ENCODE data around the gene BRMS1.

The BRMS1 gene

DNA sequence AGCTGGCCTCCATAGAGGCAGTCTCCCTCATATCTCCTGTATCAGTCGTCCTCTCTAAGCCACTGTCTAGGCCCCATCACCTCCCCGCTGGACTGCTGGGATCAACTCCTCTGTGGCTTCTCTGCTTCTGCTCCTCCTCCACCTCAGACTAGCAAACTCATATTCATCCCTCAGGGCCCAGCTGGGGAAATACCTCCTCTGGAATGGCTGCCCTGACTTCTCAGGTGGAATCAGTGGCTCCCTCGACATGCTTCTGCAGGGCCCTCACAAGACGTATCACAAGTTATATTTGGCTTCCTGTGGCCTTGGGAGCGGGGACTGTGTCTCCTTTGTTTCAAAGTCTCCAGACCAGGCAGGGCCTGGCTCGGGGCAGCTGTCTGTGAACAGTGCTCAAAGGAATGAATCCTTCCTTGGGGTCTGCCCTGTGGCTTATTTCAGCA is 16.6 kb upstream of the BRMS1 start:
- no peak for TF ChIP-seq EP300 (IDR thresholded peaks at IDR 0.05; ENCODE audit: borderline replicate concordance)
- TF ChIP-seq TEAD4 (IDR thresholded peaks at IDR 0.05): no peak
- no peak for TF ChIP-seq FOXM1 (IDR thresholded peaks at IDR 0.05; ENCODE audit: borderline replicate concordance, low read depth)
- no peak for TF ChIP-seq TAF1 (IDR thresholded peaks at IDR 0.05; ENCODE audit: low read depth)
- no peak for TF ChIP-seq ZBTB7A (IDR thresholded peaks at IDR 0.05; ENCODE audit: low read depth)
- TF ChIP-seq NFIC (IDR thresholded peaks at IDR 0.05): no peak
- no peak for TF ChIP-seq YY1 (IDR thresholded peaks at IDR 0.05; ENCODE audit: low read depth)
- TF ChIP-seq RAD21 (IDR thresholded peaks at IDR 0.05; ENCODE audit: low read depth): no peak
- no peak for TF ChIP-seq CREB1 (IDR thresholded peaks at IDR 0.05; ENCODE audit: low read depth)
- TF ChIP-seq CEBPB (IDR thresholded peaks at IDR 0.05): no peak
- no peak for TF ChIP-seq TCF12 (IDR thresholded peaks at IDR 0.05; ENCODE audit: low read depth)
- TF ChIP-seq, protein P1, sequence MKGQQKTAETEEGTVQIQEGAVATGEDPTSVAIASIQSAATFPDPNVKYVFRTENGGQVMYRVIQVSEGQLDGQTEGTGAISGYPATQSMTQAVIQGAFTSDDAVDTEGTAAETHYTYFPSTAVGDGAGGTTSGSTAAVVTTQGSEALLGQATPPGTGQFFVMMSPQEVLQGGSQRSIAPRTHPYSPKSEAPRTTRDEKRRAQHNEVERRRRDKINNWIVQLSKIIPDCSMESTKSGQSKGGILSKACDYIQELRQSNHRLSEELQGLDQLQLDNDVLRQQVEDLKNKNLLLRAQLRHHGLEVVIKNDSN (IDR thresholded peaks at IDR 0.05): no peak
- no peak for TF ChIP-seq EGR1 (IDR thresholded peaks at IDR 0.05)
- TF ChIP-seq, protein P2, sequence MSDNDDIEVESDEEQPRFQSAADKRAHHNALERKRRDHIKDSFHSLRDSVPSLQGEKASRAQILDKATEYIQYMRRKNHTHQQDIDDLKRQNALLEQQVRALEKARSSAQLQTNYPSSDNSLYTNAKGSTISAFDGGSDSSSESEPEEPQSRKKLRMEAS (IDR thresholded peaks at IDR 0.05): no peak
- TF ChIP-seq, protein P3, sequence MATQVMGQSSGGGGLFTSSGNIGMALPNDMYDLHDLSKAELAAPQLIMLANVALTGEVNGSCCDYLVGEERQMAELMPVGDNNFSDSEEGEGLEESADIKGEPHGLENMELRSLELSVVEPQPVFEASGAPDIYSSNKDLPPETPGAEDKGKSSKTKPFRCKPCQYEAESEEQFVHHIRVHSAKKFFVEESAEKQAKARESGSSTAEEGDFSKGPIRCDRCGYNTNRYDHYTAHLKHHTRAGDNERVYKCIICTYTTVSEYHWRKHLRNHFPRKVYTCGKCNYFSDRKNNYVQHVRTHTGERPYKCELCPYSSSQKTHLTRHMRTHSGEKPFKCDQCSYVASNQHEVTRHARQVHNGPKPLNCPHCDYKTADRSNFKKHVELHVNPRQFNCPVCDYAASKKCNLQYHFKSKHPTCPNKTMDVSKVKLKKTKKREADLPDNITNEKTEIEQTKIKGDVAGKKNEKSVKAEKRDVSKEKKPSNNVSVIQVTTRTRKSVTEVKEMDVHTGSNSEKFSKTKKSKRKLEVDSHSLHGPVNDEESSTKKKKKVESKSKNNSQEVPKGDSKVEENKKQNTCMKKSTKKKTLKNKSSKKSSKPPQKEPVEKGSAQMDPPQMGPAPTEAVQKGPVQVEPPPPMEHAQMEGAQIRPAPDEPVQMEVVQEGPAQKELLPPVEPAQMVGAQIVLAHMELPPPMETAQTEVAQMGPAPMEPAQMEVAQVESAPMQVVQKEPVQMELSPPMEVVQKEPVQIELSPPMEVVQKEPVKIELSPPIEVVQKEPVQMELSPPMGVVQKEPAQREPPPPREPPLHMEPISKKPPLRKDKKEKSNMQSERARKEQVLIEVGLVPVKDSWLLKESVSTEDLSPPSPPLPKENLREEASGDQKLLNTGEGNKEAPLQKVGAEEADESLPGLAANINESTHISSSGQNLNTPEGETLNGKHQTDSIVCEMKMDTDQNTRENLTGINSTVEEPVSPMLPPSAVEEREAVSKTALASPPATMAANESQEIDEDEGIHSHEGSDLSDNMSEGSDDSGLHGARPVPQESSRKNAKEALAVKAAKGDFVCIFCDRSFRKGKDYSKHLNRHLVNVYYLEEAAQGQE (IDR thresholded peaks at IDR 0.05; ENCODE audit: low read depth): no peak

DNA sequence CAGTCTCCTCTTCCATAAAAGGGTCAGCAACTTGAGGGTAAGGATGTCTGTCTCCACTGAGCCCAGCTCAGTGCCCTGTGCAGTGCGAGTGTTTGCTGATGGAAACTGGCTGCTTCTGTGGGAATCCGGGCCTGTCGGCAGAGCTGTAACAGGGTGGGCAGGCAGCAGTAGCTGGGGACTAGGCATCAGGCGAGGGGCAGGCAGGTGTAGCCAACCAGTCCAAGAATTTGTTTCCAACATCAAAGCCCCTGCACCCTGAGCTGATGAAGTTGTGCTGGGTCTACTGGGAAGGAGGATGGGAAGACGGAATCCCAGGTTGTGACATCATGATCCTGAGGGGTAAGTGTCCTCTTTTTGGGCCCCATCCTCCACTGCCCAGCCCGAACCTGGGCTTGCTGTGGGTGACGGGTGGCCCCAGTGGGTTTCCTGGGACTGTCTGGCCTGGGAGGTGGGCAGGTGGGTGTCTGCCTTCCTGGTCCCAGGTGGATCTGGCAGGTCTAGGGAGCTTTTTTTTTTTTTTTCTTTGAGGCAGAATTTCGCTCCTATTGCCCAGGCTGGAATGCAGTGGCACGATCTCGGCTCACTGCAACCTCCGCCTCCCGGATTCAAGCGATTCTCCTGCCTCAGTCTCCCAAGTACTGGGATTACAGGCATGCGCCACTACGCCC is 15.6 kb upstream of the BRMS1 start:
- no peak for TF ChIP-seq CREB1 (IDR thresholded peaks at IDR 0.05; ENCODE audit: low read depth)

DNA sequence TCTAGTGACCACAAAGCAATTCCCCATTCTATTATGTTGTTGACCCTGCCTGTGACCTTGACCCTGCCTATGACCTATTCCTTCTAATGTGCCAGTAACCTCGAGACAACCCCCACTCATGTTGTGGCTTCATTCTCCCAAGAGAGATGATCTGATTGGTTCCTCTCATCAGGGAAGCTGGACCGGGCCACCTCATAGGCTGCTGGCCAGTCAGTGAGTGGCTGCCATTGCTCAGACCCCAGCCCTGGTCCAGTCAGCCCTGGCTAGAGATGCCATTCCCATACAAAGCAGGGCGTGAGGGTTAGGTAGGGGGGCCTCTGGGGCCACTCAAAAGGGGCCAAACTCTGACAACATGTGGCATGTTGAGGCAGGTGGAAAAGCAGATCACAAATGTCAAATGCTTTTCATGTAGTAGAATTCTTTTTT is 14.8 kb upstream of the BRMS1 start:
- TF ChIP-seq, protein P3 (IDR thresholded peaks at IDR 0.05; ENCODE audit: low read depth): no peak
- TF ChIP-seq TCF12 (IDR thresholded peaks at IDR 0.05; ENCODE audit: low read depth) (no peak), FOXM1 (IDR thresholded peaks at IDR 0.05; ENCODE audit: borderline replicate concordance, low read depth) (no peak), CEBPB (IDR thresholded peaks at IDR 0.05) (no peak), NFIC (IDR thresholded peaks at IDR 0.05) (no peak), RAD21 (IDR thresholded peaks at IDR 0.05; ENCODE audit: low read depth) (no peak), TAF1 (IDR thresholded peaks at IDR 0.05; ENCODE audit: low read depth) (no peak), ZBTB7A (IDR thresholded peaks at IDR 0.05; ENCODE audit: low read depth) (no peak), EGR1 (IDR thresholded peaks at IDR 0.05) (no peak), TEAD4 (IDR thresholded peaks at IDR 0.05) (no peak), EP300 (IDR thresholded peaks at IDR 0.05; ENCODE audit: borderline replicate concordance) (no peak), YY1 (IDR thresholded peaks at IDR 0.05; ENCODE audit: low read depth) (no peak), CREB1 (IDR thresholded peaks at IDR 0.05; ENCODE audit: low read depth) (no peak)
- TF ChIP-seq, protein P1 (IDR thresholded peaks at IDR 0.05): no peak
- TF ChIP-seq, protein P2 (IDR thresholded peaks at IDR 0.05): no peak

DNA sequence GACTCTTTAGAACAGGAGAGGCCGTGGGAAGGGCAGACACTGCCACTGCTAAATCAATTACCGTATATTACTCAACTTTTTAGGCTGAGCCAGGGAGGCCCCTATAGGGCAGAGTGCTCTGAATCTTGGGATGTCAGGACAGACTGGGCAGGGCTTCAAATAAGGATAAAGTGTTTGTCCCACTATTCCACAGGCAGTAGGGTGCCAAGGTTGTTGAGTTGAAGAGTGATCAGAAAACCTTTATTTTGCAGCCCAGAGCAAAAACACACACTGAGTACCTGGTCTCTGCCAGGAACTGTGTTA is 4.1 kb upstream of the BRMS1 start:
- no peak for TF ChIP-seq ZBTB7A (IDR thresholded peaks at IDR 0.05; ENCODE audit: low read depth)

DNA sequence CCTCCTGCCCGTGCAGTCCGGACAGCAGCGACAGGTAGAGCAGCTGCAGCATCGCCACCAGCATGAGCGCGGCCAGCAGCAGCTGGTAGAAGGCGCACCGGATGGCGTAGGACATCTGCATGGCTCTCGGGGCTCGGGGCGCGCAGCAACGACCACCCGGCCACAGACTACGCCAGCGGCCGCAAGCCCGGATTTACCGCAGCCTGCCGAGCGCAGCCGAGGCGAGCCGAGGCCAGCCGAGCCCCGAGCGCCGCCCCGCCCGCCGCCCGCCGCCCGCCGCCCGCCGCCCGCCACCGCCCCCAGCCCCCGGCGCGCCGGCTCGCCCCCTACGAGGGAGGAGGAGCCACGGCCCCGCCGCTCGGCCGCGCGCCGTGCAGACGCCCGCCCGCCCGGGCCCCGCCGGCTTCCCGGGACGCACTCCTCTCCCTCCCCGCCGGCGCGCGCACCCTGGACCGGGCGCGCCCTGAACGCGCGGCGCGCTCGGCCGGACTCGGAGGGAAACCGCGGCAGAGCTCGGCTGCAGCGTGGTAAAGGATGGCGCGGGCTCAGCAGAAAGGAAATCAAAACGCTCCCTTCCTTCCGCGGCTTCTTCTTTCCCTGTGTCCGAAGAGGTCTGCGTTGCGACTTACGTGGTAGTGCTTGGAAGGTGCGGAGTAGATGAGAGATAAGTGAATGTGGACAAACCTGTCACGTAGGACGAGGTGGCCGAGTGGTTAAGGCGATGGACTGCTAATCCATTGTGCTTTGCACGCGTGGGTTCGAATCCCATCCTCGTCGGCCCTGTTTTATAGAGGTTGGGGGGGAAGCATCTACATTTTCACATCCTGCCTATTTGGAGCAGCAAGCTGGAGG is 2.7 kb upstream of the BRMS1 start, which contains the start of gene B4GAT1:
Gene B4GAT1 (minus strand): TSS at position 205 of the 852 bp plus-strand sequence. CDS start 84 bp downstream, at position 121.
- no peak for TF ChIP-seq EGR1 (IDR thresholded peaks at IDR 0.05)
- peak; percentile 50; the same call in 1 of the 2 replicates for TF ChIP-seq TCF12 (IDR thresholded peaks at IDR 0.05; ENCODE audit: low read depth)
- TF ChIP-seq YY1 (IDR thresholded peaks at IDR 0.05; ENCODE audit: low read depth): peak; percentile 72
- peak; percentile 96 for TF ChIP-seq TEAD4 (IDR thresholded peaks at IDR 0.05)
- TF ChIP-seq, protein P1 (IDR thresholded peaks at IDR 0.05): peak; percentile 61; the same call in 1 of the 2 replicates
- TF ChIP-seq EP300 (IDR thresholded peaks at IDR 0.05; ENCODE audit: borderline replicate concordance): peak; percentile 57; the same call in 1 of the 2 replicates
- no peak for TF ChIP-seq FOXM1 (IDR thresholded peaks at IDR 0.05; ENCODE audit: borderline replicate concordance, low read depth)
- TF ChIP-seq, protein P3 (IDR thresholded peaks at IDR 0.05; ENCODE audit: low read depth): no peak
- no peak for TF ChIP-seq CREB1 (IDR thresholded peaks at IDR 0.05; ENCODE audit: low read depth)
- 0 out of 2 replicates have a peak, but pooled peaks have one; percentile 4 for TF ChIP-seq RAD21 (IDR thresholded peaks at IDR 0.05; ENCODE audit: low read depth)
- no peak; the same call in 1 of the 2 replicates for TF ChIP-seq CEBPB (IDR thresholded peaks at IDR 0.05)
- TF ChIP-seq, protein P2 (IDR thresholded peaks at IDR 0.05): peak; percentile 75
- TF ChIP-seq TAF1 (IDR thresholded peaks at IDR 0.05; ENCODE audit: low read depth): 0 out of 2 replicates have a peak, but pooled peaks have one; percentile 41
- peak; percentile 58 for TF ChIP-seq NFIC (IDR thresholded peaks at IDR 0.05)
- no peak; the same call in 1 of the 2 replicates for TF ChIP-seq ZBTB7A (IDR thresholded peaks at IDR 0.05; ENCODE audit: low read depth)

Measured in Ishikawa (cell line).